SK-N-MC (cell line): Measurements from ENCODE around the gene DAB1.

Experiments
- EZH2 ChIP-seq: fragments of 200-600 bp; sonication (generic); IDR thresholded peaks from one replicate; pipeline ENCODE4 v1.6.1; 2017; ENCODE audit warnings: antibody characterized with exemption
- FOXP2 ChIP-seq: optimal IDR thresholded peaks from 2 replicates; pipeline ENCODE3; 2011; ENCODE audit warnings: mild to moderate bottlenecking, moderate library complexity; ENCODE audit not compliant: insufficient read depth; ENCODE audit errors: extremely low read length, control extremely low read depth
- POLR2AphosphoS5 ChIP-seq: IDR thresholded peaks from 2 replicates; pipeline ENCODE4 v1.6.1; 2012; ENCODE audit warnings: mild to moderate bottlenecking, low read depth, low read length, borderline replicate concordance

DNA sequence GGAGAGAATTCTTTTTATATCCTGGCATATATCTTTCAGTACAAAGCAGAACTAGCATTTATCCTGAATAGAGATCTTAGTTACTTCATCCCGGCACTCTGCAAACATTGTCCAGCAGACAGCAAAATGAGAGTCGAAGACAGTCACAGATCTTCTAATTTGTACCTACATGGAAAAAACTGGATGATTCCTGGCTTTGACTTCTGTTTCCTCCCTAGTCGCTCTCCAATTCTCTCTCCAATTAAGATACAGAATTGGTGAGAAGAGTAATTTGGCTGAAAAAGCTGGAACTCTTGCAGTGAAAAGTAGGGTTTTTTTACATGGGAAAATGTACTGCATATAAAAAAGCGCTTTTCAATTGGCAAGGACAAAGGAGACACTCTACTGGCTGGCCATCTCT lies 307.0 kb downstream of the DAB1 start:
- TF ChIP-seq EZH2: no peak
- TF ChIP-seq POLR2AphosphoS5: no peak
- no peak for TF ChIP-seq FOXP2
